Vagina (tissue), 2 donors: ENCODE data around the gene RAB3GAP2. TPM values are rescaled to one million over a fixed set of nuclear protein-coding genes. Genes with fewer than 3 reads are reported as not detected.
A peak's percentile ranks its signal among the peaks of the same experiment; 100 is the strongest.

Source experiments
- DNase-seq, 2 donors: peaks; one replicate each; pipeline ENCODE4 v3.0.0-alpha.2; 2017; ENCODE audit errors: extremely low spot score in 2 of 2
- H3K27ac ChIP-seq: fragments of 200-600 bp; sonication (generic); one replicate; pipeline ENCODE4 v1.5.1; 2019
- H3K27me3 ChIP-seq: fragments of 200-600 bp; sonication (generic); one replicate; pipeline ENCODE4 v1.5.1; 2019
- H3K36me3 ChIP-seq, 2 donors: fragments of 200-600 bp; sonication (generic); one replicate each; pipeline ENCODE4 v1.5.1; 2017 to 2019
- H3K4me1 ChIP-seq: fragments of 200-600 bp; sonication (generic); one replicate; pipeline ENCODE4 v1.5.1; 2019
- H3K4me3 ChIP-seq, 2 donors: fragments of 200-600 bp; sonication (generic); 1 replicate in 1 of 2; 2 replicates in 1 of 2; pipeline ENCODE4 v1.5.1; 2016 to 2019
- H3K9me3 ChIP-seq: fragments of 200-600 bp; sonication (generic); one replicate; pipeline ENCODE4 v1.5.1; 2019
- CTCF ChIP-seq, 3 experiments: fragments of 450-650 bp in 2 of 3; fragments of 200-600 bp in 1 of 3; sonication (generic) in 1 of 3; IDR thresholded peaks; one replicate each; pipeline ENCODE4 v1.5.1; 2017 to 2019; ENCODE audit warnings: antibody characterized with exemption in 3 of 3, mild to moderate bottlenecking in 2 of 3, moderate library complexity in 2 of 3
- POLR2A ChIP-seq, 2 donors: fragments of 450-650 bp; IDR thresholded peaks; one replicate each; pipeline ENCODE4 v1.6.1; 2017; ENCODE audit warnings: antibody characterized with exemption in 2 of 2, mild to moderate bottlenecking in 2 of 2, moderate library complexity in 2 of 2
- POLR2AphosphoS5 ChIP-seq, 2 donors: sonication (generic); formaldehyde crosslinking; IDR thresholded peaks; one replicate each; pipeline ENCODE4 v1.9.0; 2017; ENCODE audit warnings: antibody characterized with exemption in 2 of 2, mild to moderate bottlenecking in 2 of 2, low read depth in 1 of 2; ENCODE audit not compliant: insufficient read depth in 1 of 2
- intact Hi-C: fragments of 100-400 bp; cut with DNase I; formaldehyde crosslinking; loops from one replicate; pipeline ENCODE4 v1.15.1; 2023
- total RNA-seq: library from RNA; depleted of rRNA; stranded (reverse); fragments of >200 nt; gene quantifications from one replicate; pipeline ENCODE4 v1.2.3, GENCODE V29; 2016

Gene RAB3GAP2
- total RNA-seq, 1 donor from 2014 or later, result 16.9 TPM

- intact Hi-C loops, result no loop called here
- TF ChIP-seq POLR2AphosphoS5 (IDR thresholded peaks at IDR 0.05; ENCODE audit: insufficient read depth in 1 of 2, low read depth in 1 of 2) (no peak), CTCF (IDR thresholded peaks at IDR 0.05) (no peak), POLR2A (IDR thresholded peaks at IDR 0.05) (no peak)
- Histone ChIP-seq H3K27ac (no peak overlapping the region), H3K4me3 (no peak overlapping the region), H3K27me3 (no peaks in the 10 kb centered on the region), H3K36me3 (no peaks in the 10 kb centered on the region), H3K4me1 (no peaks in the 10 kb centered on the region), H3K9me3 (no peaks in the 10 kb centered on the region)
- no peak for DNase-seq
Observed at GRCh38 chr1:220278991-220279390, 6.7 kb upstream of the RAB3GAP2 start.

GRCh38 chr1:220275430-220275829 lies 3.2 kb upstream of the RAB3GAP2 start:
- H3K27me3 ChIP-seq, result no peaks in the 10 kb centered on the region
- no peak overlapping the region for H3K4me3 ChIP-seq
- intact Hi-C loops, result no loop called here
- H3K27ac ChIP-seq, result no peak overlapping the region
- peaks cover 12% of the 10 kb centered on the region for H3K4me1 ChIP-seq
- H3K9me3 ChIP-seq, result no peaks in the 10 kb centered on the region
- TF ChIP-seq CTCF (IDR thresholded peaks at IDR 0.05), result no peak
- TF ChIP-seq POLR2AphosphoS5 (IDR thresholded peaks at IDR 0.05; ENCODE audit: insufficient read depth in 1 of 2, low read depth in 1 of 2), result no peak
- TF ChIP-seq POLR2A (IDR thresholded peaks at IDR 0.05), result no peak
- no peak for DNase-seq
- no peaks in the 10 kb centered on the region for H3K36me3 ChIP-seq

- no peak for DNase-seq
- intact Hi-C loops, result no loop called here
Observed at GRCh38 chr1:220274251-220274855, 2.1 kb upstream of the RAB3GAP2 start.

GRCh38 chr1:220272841-220273090 lies 513 bp upstream of the RAB3GAP2 start:
- H3K36me3 ChIP-seq, result no peaks in the 10 kb centered on the region
- H3K27me3 ChIP-seq, result no peaks in the 10 kb centered on the region
- peak overlapping the region; percentile 85 for H3K27ac ChIP-seq
- intact Hi-C loops, result no loop called here
- no peak for DNase-seq
- H3K4me3 ChIP-seq, result peak overlapping the region; percentile 85 to 89
- no peaks in the 10 kb centered on the region for H3K9me3 ChIP-seq
- H3K4me1 ChIP-seq, result peaks cover 26% of the 10 kb centered on the region
- TF ChIP-seq CTCF (IDR thresholded peaks at IDR 0.05) (no peak), POLR2A (IDR thresholded peaks at IDR 0.05) (no peak), POLR2AphosphoS5 (IDR thresholded peaks at IDR 0.05; ENCODE audit: insufficient read depth in 1 of 2, low read depth in 1 of 2) (no peak)

More at GRCh38 chr1:220274251-220274855, 2.1 kb upstream of the RAB3GAP2 start:
- Histone ChIP-seq H3K4me1 (peaks cover 22% of the 10 kb centered on the region), H3K27ac (no peak overlapping the region), H3K9me3 (no peaks in the 10 kb centered on the region), H3K27me3 (no peaks in the 10 kb centered on the region), H3K4me3 (no peak overlapping the region), H3K36me3 (no peaks in the 10 kb centered on the region)
- TF ChIP-seq CTCF (IDR thresholded peaks at IDR 0.05) (no peak), POLR2AphosphoS5 (IDR thresholded peaks at IDR 0.05; ENCODE audit: insufficient read depth in 1 of 2, low read depth in 1 of 2) (no peak), POLR2A (IDR thresholded peaks at IDR 0.05) (no peak)

GRCh38 chr1:220271706-220272046 lies 577 bp downstream of the RAB3GAP2 start:
- Histone ChIP-seq H3K4me1 (peaks cover 26% of the 10 kb centered on the region), H3K4me3 (peak overlapping the region; percentile 85 to 89), H3K9me3 (no peaks in the 10 kb centered on the region), H3K36me3 (peaks cover 0 to 9% of the 10 kb centered on the region in 2 donors), H3K27ac (peak overlapping the region; percentile 85), H3K27me3 (no peaks in the 10 kb centered on the region)
- intact Hi-C loops, result no loop called here
- DNase-seq, result no peak
- TF ChIP-seq POLR2A (IDR thresholded peaks at IDR 0.05) (no peak), POLR2AphosphoS5 (IDR thresholded peaks at IDR 0.05; ENCODE audit: insufficient read depth in 1 of 2, low read depth in 1 of 2) (no peak), CTCF (IDR thresholded peaks at IDR 0.05) (no peak)
